IPS-20b (cell line): Measurements from ENCODE around the gene RCAN1.
"Not testable (repeated sequence)": the region's sequence is repeated elsewhere in the genome, so short reads cannot be mapped to it uniquely, and the experiment has no call there.

Experiments
- H3K27ac ChIP-seq: one replicate; pipeline ENCODE4 v1.5.1; 2013; ENCODE audit warnings: low read length
- H3K27me3 ChIP-seq: 2 replicates; pipeline ENCODE4 v1.6.1; 2013; ENCODE audit warnings: mild to moderate bottlenecking, low read length, inconsistent platforms; ENCODE audit not compliant: insufficient read depth
- H3K36me3 ChIP-seq: 2 replicates; pipeline ENCODE4 v1.6.1; 2013; ENCODE audit warnings: low read depth, mild to moderate bottlenecking, inconsistent platforms, low read length, moderate library complexity; ENCODE audit not compliant: insufficient read depth
- H3K4me1 ChIP-seq: 2 replicates; pipeline ENCODE4 v1.6.1; 2013; ENCODE audit warnings: mild to moderate bottlenecking, control low read depth, inconsistent platforms, low read length, moderate library complexity; ENCODE audit not compliant: insufficient read depth
- H3K4me3 ChIP-seq: 2 replicates; pipeline ENCODE4 v1.5.1; 2013; ENCODE audit warnings: mild to moderate bottlenecking, low read length, inconsistent platforms
- H3K9ac ChIP-seq: 2 replicates; pipeline ENCODE4 v1.6.1; 2013; ENCODE audit warnings: low read depth, mild to moderate bottlenecking, inconsistent platforms, low read length, moderate library complexity
- H3K9me3 ChIP-seq: 2 replicates; pipeline ENCODE4 v1.6.1; 2013; ENCODE audit warnings: mild to moderate bottlenecking, low read depth, low read length, inconsistent platforms; ENCODE audit not compliant: insufficient read depth

The RCAN1 gene

DNA sequence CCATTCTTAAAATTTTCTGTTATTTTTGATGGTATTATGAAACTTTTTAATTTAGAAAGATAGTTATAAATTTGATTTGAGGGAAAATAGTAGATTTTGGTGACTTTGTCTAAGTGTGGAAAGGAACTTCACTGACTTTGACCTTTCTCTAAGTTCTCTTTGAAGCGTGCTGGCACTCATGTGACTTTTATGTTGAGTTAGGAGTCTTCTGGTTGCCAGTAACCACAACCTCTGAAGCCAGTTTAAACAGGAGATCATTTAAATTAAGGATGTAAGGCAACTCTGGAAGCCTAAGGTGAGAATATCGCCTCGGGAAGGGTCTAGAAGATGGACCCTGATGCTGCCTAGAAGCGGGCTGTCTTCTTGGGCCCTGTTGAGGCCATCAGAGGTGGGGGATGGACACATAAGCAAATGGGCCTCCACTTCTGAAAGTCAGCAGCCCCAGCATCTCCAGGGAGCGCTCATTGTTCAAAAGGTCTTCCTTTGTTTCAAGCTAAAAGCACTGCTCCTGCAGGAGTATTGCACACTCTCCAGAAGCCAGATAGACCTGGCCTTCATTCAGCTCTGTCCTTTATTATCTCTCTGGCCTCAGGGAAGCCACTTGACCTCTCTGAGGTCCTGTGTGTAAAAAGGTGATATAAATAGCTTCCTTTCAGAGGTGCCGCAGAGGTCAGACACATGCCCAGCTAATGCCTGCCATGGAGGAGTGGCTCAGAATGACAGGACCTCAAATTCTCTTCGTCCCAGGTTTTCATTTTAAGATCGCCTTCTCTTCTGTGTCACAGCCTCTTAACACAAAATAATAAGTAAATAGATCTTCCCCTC, 5.1 kb upstream of the RCAN1 start:
- H3K9ac ChIP-seq = no peak overlapping the region
- no peaks in the 10 kb centered on the region for H3K9me3 ChIP-seq
- H3K27me3 ChIP-seq = peaks cover 6% of the 10 kb centered on the region; the same call in 1 of the 2 replicates
- H3K4me3 ChIP-seq = no peak overlapping the region
- H3K27ac ChIP-seq = no peak overlapping the region
- H3K4me1 ChIP-seq = no peaks in the 10 kb centered on the region
- H3K36me3 ChIP-seq = no peaks in the 10 kb centered on the region

DNA sequence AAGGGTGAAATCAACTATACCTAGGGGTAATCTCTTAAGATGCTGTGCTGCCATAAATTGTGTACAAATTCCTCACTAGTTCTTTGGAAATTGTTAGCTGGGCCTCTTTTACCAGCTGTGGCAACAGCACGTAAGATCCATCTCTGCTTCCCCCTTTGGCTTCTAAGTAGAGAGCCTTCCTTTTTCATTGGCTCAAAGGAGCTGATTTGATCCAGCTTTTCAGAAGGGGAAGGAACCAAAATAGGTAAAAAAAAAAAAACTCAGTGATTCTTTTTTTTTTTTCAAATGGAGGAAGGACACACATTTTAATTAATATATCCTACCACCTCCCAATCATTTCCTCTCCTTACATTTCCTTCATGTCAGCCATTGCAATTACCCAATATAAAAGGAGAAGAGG, 4.0 kb upstream of the RCAN1 start:
- H3K9ac ChIP-seq = no peak overlapping the region

DNA sequence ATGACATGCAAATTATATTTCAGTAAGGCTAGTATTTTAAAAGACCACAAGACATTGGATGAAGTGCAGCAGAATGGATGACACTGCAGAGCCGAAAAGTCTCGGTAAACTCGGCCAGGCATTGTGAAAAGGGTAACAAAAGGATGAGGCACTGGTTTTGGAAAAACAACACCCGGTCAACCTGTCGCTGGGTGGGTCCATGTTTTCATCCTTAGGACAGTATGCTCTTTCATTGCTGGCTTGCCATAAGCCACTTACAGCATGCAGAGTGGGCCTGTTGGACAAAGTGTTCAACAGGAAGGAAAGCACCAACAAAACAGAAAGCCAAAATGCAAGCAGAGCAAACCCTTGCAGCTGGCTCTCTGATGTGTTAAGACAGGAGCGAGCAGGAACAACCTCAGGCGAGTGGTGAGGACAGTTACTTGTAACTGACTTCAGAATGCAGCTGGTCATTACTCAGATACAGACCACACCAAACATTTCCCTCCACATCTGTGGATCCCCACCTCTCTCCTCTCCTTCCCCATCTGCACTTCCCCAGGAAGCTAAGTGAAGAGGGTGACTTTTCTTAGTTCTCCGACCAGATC, 2.9 kb upstream of the RCAN1 start:
- no peaks in the 10 kb centered on the region for H3K36me3 ChIP-seq
- H3K9me3 ChIP-seq = no peaks in the 10 kb centered on the region
- H3K27me3 ChIP-seq = peaks cover 24% of the 10 kb centered on the region
- H3K4me1 ChIP-seq = no peaks in the 10 kb centered on the region
- H3K27ac ChIP-seq = no peak overlapping the region
- no peak overlapping the region for H3K4me3 ChIP-seq
- H3K9ac ChIP-seq = no peak overlapping the region

More for the DNA sequence above, 4.0 kb upstream of the RCAN1 start:
- H3K36me3 ChIP-seq = no peaks in the 10 kb centered on the region
- H3K9me3 ChIP-seq = no peaks in the 10 kb centered on the region
- H3K4me1 ChIP-seq = no peaks in the 10 kb centered on the region
- peaks cover 13% of the 10 kb centered on the region for H3K27me3 ChIP-seq
- H3K27ac ChIP-seq = no peak overlapping the region
- no peak overlapping the region for H3K4me3 ChIP-seq

DNA sequence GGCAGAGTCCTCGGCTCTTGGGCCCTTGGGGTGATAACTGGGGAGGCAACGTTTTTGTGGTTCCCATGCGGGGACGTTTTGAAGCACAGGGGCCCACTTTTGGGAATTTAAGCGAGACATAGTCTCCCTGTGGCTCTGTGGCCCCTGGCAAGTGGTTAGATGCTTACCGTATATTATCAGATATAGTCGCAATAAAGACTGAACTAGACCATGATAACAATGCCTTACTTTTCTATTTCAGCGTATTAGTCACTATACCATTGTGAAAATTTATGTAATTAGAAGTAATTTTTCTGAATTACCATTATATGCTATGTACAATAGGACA, 538 bp upstream of the RCAN1 start:
- Histone ChIP-seq H3K9ac (no peak overlapping the region), H3K36me3 (no peaks in the 10 kb centered on the region), H3K27ac (no peak overlapping the region)

DNA sequence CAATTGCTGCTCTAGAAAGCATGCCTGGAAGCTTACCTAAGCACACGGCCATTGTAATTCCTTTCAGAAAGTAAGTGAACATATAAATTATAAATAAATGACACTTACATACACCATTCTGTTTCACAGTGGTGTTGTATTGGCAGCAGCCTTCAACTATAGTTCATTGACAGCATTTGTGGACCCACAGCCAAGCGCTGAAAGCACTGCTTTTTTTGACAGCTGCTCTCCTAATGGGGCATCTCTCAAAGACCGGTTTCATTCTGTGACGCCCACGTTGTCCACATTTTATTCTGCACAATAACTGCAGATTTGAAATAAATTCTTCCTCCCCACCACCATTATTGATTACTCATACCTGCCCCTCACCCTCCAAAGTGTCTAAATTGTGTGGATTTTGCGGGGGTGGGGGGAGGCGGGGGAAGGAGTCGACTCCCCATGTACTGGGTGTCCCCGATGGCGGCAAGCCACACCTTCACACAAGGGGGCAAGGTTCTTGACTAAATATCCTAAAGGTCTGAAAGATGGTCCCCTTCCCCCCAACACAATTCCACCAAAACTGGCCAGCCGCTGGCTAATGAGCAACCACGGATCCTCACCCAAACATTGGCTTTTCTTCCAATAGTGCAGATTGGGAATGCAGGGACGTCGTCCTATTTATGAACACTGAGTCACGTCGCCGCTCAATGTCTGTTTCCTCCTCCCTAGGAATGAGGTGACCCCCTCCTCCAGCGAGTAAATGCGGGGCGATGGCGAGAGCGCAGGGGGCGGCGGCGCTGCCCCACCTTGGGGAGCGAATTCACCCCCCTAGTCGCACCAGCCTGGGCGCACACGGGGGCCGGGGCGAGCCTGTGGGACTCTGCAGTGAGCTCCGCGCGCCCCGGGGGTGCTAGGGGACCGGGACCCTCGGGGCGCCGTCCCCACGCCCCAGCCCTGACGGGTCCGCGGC, 960 bp downstream of the RCAN1 start:
- H3K4me3 ChIP-seq = peak overlapping the region; percentile 73
- H3K9ac ChIP-seq = no peak overlapping the region
- no peaks in the 10 kb centered on the region for H3K4me1 ChIP-seq
- H3K27ac ChIP-seq = no peak overlapping the region
- no peaks in the 10 kb centered on the region for H3K36me3 ChIP-seq
- no peaks in the 10 kb centered on the region for H3K9me3 ChIP-seq
- peaks cover 38% of the 10 kb centered on the region for H3K27me3 ChIP-seq

More for the DNA sequence above, 538 bp upstream of the RCAN1 start:
- H3K27me3 ChIP-seq = peaks cover 38% of the 10 kb centered on the region
- peak overlapping the region; percentile 73 for H3K4me3 ChIP-seq
- no peaks in the 10 kb centered on the region for H3K4me1 ChIP-seq
- no peaks in the 10 kb centered on the region for H3K9me3 ChIP-seq

DNA sequence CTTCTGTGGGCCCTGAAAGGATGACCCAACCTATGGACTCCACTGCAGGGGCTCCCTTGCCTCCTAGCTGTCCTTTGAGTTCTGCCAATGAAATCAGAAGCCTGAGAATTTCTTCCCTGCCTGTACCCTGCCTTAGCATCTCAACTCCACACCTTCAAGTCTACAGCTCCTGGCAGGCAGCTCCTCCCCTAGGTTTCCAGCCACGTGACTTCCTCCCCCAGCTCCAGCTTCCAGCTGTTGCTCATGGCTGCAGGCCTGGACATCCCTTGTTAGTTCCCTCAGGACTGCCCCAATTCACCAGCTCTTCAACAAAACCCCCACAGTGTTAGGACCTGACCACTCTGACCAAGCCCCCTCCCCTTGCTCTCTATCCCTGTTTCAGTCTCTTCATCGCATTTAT, 2.4 kb downstream of the RCAN1 start:
- H3K9ac ChIP-seq = no peak overlapping the region
- H3K4me3 ChIP-seq = no peak overlapping the region
- no peak overlapping the region for H3K27ac ChIP-seq

DNA sequence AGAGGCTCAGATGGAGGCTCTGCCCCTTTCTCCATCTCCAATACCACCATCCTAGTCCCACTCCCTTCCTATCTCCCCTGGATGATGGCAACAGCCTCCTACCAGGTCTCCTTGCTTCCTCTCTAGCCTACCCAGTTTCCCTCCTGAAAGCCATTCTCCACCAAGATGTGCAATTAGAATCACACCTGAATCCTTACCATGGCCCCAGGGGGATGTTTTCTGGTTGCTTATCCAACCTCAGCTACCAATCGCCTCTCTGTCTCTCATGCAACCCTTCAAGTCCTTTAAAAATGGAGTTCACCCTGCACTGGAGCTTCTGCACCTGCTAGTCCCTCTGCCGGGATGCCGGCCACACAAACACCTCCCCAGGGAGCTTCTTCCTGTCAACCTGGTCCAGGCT, 2.9 kb downstream of the RCAN1 start:
- Histone ChIP-seq H3K9me3 (no peaks in the 10 kb centered on the region), H3K27ac (no peak overlapping the region), H3K27me3 (peaks cover 38% of the 10 kb centered on the region), H3K9ac (no peak overlapping the region), H3K4me3 (no peak overlapping the region), H3K36me3 (no peaks in the 10 kb centered on the region), H3K4me1 (no peaks in the 10 kb centered on the region)

More for the DNA sequence above, 2.4 kb downstream of the RCAN1 start:
- H3K4me1 ChIP-seq = no peaks in the 10 kb centered on the region
- H3K27me3 ChIP-seq = peaks cover 38% of the 10 kb centered on the region
- H3K36me3 ChIP-seq = no peaks in the 10 kb centered on the region
- H3K9me3 ChIP-seq = no peaks in the 10 kb centered on the region

DNA sequence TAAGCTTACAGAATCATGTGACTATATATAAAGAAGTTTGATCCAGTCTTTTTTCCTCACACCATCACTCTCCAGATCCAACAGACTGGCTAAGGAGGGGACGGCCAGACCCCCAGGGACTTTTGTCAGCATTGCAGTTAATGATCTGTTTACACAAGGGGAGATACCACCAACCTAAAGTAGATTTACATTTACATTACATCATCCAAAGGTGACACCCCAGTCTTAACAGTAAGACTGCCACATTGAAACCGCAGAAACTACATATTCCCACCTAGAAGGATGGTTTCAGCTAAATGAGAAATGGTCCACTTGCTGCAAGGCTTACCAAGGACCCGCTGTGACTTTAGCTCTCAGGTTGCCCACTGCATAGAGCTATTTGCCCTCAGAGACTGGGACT, 3.4 kb downstream of the RCAN1 start:
- Histone ChIP-seq H3K36me3 (no peaks in the 10 kb centered on the region), H3K27ac (no peak overlapping the region), H3K9me3 (no peaks in the 10 kb centered on the region), H3K4me1 (no peaks in the 10 kb centered on the region), H3K9ac (no peak overlapping the region), H3K27me3 (peaks cover 38% of the 10 kb centered on the region), H3K4me3 (no peak overlapping the region)

DNA sequence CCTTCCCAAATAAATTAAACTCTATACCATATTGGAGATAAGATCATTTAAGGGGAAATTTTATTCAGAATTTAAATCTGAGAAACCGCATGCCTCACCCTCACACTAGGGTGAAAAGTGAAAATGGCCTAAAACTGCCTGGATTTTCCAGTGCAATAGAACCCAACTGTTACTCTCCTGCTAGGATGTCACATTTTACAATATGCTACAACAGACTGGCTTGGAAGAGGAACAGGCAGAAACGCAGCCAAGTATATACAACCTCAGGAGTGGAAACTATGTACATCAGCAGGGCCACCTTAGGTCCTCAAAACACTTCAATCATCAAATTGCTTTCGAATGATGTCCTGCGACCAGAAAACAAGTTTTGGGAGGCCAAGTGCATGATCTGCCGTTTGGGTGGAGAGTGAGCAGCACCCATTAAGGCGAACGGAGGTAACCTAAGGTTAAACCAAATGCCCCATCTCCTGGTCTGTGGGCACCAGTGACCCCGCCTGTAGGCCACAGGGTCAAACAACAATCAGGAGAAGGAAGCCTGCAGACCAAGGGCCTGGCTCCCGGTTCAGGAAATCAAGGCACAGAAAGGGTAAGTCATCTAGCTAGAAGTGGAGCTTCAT, 4.9 kb downstream of the RCAN1 start:
- H3K4me3 ChIP-seq = no peak overlapping the region
- no peak overlapping the region for H3K9ac ChIP-seq
- no peaks in the 10 kb centered on the region for H3K36me3 ChIP-seq
- H3K27ac ChIP-seq = no peak overlapping the region
- H3K4me1 ChIP-seq = no peaks in the 10 kb centered on the region
- peaks cover 32% of the 10 kb centered on the region for H3K27me3 ChIP-seq
- H3K9me3 ChIP-seq = no peaks in the 10 kb centered on the region

DNA sequence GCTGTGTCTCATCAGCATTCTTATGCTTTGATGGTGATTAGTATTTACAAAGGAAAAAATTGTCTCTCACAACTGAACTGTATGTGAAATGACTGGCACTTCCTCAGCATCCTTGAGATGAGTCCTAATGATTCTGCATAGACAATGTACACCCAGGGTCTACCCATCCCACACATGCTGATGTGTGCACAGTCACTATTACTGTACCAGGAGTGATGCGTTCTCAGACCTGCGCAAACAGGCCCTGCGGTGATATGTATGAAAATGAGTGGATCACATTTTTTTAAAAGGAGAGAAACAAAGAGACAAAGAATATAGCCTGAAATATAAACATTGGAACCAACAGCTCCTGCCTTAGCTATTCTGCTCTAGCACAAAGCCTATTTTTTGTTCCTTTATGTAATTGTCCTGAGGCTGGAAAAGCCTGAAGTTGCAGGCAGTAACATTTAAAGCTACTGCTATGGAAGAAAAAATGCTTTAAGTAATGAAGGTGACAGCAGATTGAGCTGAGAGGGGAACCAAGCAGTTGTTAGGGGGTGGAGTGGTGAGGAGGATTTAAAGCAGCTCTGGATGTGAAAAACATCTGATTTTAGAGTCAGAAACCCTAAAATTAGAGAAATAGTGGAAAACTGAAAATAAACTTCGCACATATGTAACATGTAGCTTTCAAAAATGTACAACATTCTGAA, 5.5 kb downstream of the RCAN1 start:
- Histone ChIP-seq H3K36me3 (no peaks in the 10 kb centered on the region), H3K27me3 (peaks cover 30% of the 10 kb centered on the region), H3K9ac (no peak overlapping the region), H3K4me1 (no peaks in the 10 kb centered on the region), H3K4me3 (no peak overlapping the region), H3K9me3 (no peaks in the 10 kb centered on the region), H3K27ac (no peak overlapping the region)

DNA sequence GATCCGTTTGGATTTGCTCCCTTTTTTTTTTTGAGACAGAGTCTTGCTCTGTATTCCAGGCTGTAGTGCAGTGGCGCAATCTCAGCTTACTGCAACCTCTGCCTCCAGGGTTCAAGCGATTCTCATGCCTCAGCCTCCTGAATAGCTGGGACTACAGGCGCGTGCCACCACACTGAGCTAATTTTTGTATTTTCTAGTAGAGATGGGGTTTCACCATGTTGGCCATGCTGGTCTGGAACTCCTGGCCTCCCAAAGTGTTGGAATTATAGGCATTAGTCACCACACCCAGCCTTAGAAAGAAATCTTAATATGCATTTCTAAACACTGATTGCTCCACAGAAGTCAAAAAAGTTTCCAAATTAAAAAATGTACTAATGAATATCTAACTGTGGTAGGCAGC, 7.5 kb downstream of the RCAN1 start:
- not testable (repeated sequence) for H3K4me1 ChIP-seq, H3K9me3 ChIP-seq

More for the DNA sequence above, 7.5 kb downstream of the RCAN1 start:
- not testable (repeated sequence) for H3K27me3 ChIP-seq, H3K9ac ChIP-seq, H3K4me3 ChIP-seq, H3K36me3 ChIP-seq, H3K27ac ChIP-seq
